Placental epithelial cell (primary cell): ENCODE data around the gene GRIP2. TPM values are rescaled to one million over a fixed set of nuclear protein-coding genes. Genes with fewer than 3 reads are reported as not detected.

ENCODE experiments used
- small RNA-seq: library from RNA; depleted of rRNA; stranded (forward); fragments of <200 nt; gene quantifications from one replicate; pipeline ENCODE3, GENCODE V24; 2012
- total RNA-seq: library from RNA; depleted of rRNA; stranded (reverse); fragments of >200 nt; gene quantifications from 2 replicates; pipeline ENCODE4 v1.2.3, GENCODE V29; 2012

The GRIP2 gene
- under 0.01 TPM in 2 replicates for total RNA-seq

DNA sequence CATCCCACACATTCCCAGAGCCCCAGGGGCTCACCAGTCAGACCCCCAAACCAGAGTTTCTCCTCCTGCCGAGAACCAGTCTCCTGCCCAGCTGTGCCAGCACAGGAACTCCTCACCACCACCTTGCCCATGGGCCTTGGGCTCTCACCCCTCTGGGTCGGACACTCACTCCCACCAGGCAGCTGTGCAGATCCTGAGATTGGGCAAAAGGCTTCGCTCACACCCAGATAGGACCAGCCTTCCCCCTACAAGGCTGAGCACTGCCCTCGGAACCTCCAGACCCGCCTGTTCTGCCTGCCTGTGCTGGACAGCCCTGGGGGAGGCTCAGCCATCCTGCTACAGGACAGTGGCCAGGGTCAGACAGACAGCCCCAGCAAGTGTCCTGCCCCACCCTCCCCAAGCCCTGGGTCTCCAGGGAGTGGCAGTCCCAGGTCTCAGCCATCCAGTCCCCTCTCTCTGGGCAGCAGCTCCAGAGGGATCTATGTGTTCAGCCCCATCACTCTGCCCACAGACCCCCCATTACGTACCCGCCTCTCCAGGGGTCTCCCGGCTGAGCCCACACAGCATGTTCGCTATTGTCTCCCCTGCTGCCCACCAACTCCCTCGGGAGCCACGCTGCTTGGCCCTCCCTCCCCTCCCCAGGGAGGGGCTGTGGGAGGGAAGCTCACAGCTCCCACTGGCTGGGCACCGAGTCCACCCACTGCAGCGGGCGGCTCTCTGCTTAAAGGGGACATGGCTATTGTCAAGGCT, at the start of gene GRIP2:
Gene GRIP2, minus strand, starts transcription at position 601 of the 750 bp plus-strand sequence. Its CDS starts 34 bp downstream, at position 567.

Small RNA genes lying within 50 kb of the gene (small RNA-seq; reads per million reads assigned to genes)
- gene RNU6-905P, result not detected

Other genes starting within 250 kb of the GRIP2 start
- gene SLC6A6, start 137.7 kb downstream of the GRIP2 start, total RNA-seq, result 9.8 and 57.0 TPM in 2 replicates
- gene CCDC174, start 111.4 kb upstream of the GRIP2 start, total RNA-seq, result 11.2 and 17.3 TPM in 2 replicates
- gene C3orf20, start 134.8 kb upstream of the GRIP2 start, total RNA-seq, result 0.11 TPM in 1 of 2 replicates, not detected in the other